GM18858 (cell line): ENCODE measurements around the gene KCNG2.

Experiments used
- ATAC-seq: cut with Tn5 transposase; IDR thresholded peaks from one replicate; pipeline ENCODE4 v1.9.1; 2021; ENCODE audit not compliant: unreplicated experiment

The KCNG2 gene

DNA sequence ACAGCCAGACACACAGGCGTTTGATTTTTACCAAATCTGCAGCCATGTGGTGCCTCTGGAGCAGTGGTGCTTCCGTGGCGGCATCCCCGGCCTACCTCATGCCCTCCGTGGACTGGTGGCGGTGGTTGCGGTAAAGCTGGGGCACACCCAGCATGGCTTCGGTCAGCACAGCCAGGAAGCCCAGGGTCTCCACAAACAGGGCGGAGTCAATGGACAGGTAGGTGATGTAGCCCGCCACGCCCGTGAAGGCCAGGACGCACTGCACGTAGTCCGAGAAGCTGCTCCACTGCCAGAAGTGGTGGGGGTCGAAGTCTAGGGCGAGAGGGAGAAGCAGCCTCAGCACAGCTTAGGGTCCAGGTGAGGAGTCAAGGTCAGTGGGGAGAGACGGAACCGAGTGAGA, 121.4 kb downstream of the KCNG2 start:
- no peak for ATAC-seq

- ATAC-seq: no peak
Observed at GRCh38 chr18:79921984-79922965, 124.5 kb downstream of the KCNG2 start.

DNA sequence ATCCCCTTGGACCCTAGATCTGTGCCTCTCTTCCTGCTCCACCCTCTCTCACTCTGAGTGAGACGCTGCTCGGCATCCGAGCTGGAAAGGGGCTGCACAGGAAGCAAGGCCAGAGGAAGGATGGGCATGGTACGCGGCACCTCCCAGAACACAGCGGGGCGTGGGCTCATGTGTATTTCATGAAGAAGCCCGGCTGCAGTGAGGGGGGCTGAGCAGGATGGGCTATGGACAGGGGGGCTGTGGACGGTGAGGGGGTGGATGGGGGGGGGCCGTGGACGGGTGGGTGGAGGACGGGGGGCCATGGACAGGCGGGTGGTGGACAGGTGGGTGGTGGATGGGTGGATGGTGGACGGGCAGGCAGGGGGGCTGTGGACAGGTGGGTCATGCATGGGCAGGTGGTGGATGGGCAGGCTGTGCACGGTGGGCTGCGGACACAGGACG, 125.3 kb downstream of the KCNG2 start:
- ATAC-seq: no peak

GRCh38 chr18:79923896-79924585, 126.3 kb downstream of the KCNG2 start:
- no peak for ATAC-seq

- ATAC-seq: no peak
Observed at GRCh38 chr18:79924814-79925731, 127.3 kb downstream of the KCNG2 start.

DNA sequence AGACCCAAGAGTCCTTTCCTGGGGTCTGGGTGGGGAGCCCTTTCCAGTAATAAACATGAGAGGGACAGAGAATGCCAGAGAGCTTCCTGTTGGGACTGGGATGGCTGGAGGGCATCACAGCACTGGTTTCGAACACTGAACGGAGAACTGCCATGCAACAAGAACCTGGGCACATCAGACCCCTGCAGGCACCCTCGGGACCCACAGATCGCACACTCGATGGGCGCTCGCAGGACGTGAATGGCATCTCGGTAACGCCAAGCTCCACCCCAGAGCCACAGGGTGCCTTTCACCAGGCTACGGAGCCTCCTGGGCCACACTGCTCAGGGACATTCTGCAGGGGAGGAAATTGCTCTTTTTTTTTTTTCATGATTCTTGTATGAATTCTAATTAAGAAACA, 128.6 kb downstream of the KCNG2 start:
- ATAC-seq: no peak

- no peak for ATAC-seq
Observed at GRCh38 chr18:79926715-79927606, 129.2 kb downstream of the KCNG2 start.

GRCh38 chr18:79927607-79928562, 130.1 kb downstream of the KCNG2 start:
- ATAC-seq: no peak

- ATAC-seq: no peak
Observed at GRCh38 chr18:79928563-79928960, 130.8 kb downstream of the KCNG2 start.

- no peak for ATAC-seq
Observed at GRCh38 chr18:79930020-79930642, 132.4 kb downstream of the KCNG2 start.

DNA sequence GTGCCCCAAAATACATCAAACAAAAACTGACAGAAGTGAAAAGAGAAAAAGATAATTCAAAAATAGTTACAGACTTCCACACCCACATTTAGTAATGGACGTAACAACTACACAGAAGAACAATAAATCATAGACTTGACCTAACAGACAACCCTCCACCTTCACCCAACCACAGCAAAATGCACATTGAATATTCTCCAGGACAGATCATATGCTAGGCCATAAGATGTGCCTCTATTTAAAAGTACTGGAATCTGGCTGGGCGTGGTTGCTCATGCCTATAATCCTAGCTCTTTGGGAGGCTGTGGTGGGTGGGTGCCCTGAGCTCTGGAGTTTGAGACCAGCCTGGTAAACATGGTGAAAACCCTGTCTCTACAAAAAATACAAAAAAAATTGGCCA, 133.7 kb downstream of the KCNG2 start:
- no peak for ATAC-seq

- no peak for ATAC-seq
Observed at GRCh38 chr18:79932907-79933306, 135.2 kb downstream of the KCNG2 start.

DNA sequence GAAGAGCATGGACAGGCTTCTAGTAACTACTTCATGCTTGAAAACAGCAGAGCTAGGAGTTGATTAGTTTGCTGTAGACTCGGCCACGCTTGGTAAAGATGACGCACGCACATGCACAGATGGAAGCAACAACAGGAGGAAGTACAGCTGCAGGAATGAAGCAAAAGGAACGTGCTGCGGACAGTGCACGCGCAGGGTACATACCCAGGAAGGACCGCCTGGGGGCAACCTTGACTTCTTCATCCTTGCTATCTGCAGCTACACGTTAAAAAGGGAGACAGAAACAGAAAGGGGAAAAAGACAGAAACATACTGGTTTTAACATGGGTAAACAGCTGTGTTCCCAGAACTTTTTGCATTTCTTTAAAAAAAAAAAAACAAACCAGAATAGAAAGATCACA, 136.0 kb downstream of the KCNG2 start:
- no peak for ATAC-seq

- no peak for ATAC-seq
Observed at GRCh38 chr18:79934311-79935097, 136.8 kb downstream of the KCNG2 start.

DNA sequence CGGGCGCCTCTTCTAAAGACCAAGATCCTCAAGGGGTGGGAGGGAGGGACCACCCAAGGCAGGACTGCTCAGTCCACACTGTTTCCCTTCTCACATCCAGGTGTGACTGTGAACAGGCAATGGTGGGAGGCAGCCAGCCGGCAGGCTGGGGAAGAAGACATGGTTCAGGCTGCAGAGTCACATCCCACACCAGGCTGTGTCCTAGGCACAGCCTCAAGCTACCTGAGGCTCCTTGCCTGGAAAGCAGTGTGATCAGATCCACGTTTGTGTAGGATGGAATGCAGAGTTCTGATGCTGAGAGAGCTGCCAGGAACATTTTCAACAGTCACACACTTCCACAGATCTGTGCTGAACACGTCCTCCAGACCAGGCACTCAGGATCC, 137.4 kb downstream of the KCNG2 start:
- no peak for ATAC-seq

- ATAC-seq: no peak
Observed at GRCh38 chr18:79935499-79935898, 137.8 kb downstream of the KCNG2 start.

GRCh38 chr18:79935925-79936324, 138.2 kb downstream of the KCNG2 start:
- ATAC-seq: no peak

DNA sequence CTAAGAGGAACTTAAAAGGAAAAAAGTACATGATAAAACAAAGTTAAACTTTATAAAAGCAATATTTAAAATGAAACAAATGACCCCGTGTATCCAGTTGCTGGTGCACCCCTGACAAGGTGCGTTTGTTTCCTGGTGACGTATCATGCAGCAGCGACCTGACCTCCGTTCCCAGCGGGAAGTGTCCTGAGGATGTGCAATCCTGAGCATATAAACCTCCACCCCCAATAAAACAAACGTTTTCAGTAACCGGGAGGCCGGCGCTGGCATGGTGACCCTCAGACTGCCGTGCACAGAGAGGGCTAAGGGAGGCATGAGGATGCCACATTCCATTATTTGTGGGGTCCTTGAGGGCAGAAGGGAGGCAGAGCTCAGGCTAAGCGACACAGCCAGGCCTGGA, 138.9 kb downstream of the KCNG2 start:
- ATAC-seq: no peak
